Caki2 (cell line): ENCODE measurements around the gene NTM. TPM values are rescaled to one million over a fixed set of nuclear protein-coding genes. Genes with fewer than 3 reads are reported as not detected.

Source experiments
- DNase-seq: peaks from one replicate; pipeline ENCODE4 v3.0.0-alpha.2; 2015; ENCODE audit warnings: low read depth
- in situ Hi-C: cut with HindIII; loops from 2 replicates; pipeline ENCODE4 v1.10.0; 2016; ENCODE audit warnings: low sequenced_read_pairs, low pct_unique_long_range_greater_than_20kb, mixed read lengths
- total RNA-seq: library from RNA; depleted of rRNA; stranded (reverse); fragments of >200 nt; shearing (Covaris generic); gene quantifications from 2 replicates; pipeline ENCODE4 v1.2.3, GENCODE V29; 2014; ENCODE audit warnings: low replicate concordance

Gene NTM
- total RNA-seq, 1 experiment from 2014 or later = not detected

GRCh38 chr11:131928992-131929391 lies 558.6 kb downstream of the NTM start:
- in situ Hi-C loops = no loop called here
- DNase-seq = no peak

- DNase-seq = no peak
- in situ Hi-C loops = no loop called here
Observed at GRCh38 chr11:131932584-131933325, 562.3 kb downstream of the NTM start.

- in situ Hi-C loops = no loop called here
- no peak for DNase-seq
Observed at GRCh38 chr11:131934006-131934405, 563.6 kb downstream of the NTM start.

- DNase-seq = no peak
- in situ Hi-C loops = no loop called here
Observed at GRCh38 chr11:131938351-131938751, 567.9 kb downstream of the NTM start.

- in situ Hi-C loops = no loop called here
- no peak for DNase-seq
Observed at GRCh38 chr11:131940126-131940525, 569.7 kb downstream of the NTM start.

- in situ Hi-C loops = no loop called here
- DNase-seq = no peak
Observed at GRCh38 chr11:131942878-131943277, 572.5 kb downstream of the NTM start.

GRCh38 chr11:131943295-131943694 lies 572.9 kb downstream of the NTM start:
- in situ Hi-C loops = no loop called here

GRCh38 chr11:131944736-131945135 lies 574.3 kb downstream of the NTM start:
- DNase-seq = no peak
- in situ Hi-C loops = no loop called here

More at GRCh38 chr11:131943295-131943694, 572.9 kb downstream of the NTM start:
- DNase-seq = no peak

GRCh38 chr11:131945706-131946105 lies 575.3 kb downstream of the NTM start:
- DNase-seq = no peak
- in situ Hi-C loops = no loop called here

GRCh38 chr11:131947511-131947910 lies 577.1 kb downstream of the NTM start:
- no peak for DNase-seq

GRCh38 chr11:131951121-131951520 lies 580.7 kb downstream of the NTM start:
- DNase-seq = no peak
- in situ Hi-C loops = no loop called here

More at GRCh38 chr11:131947511-131947910, 577.1 kb downstream of the NTM start:
- in situ Hi-C loops = no loop called here

- no peak for DNase-seq
- in situ Hi-C loops = no loop called here
Observed at GRCh38 chr11:131954146-131954545, 583.7 kb downstream of the NTM start.

- no peak for DNase-seq
- in situ Hi-C loops = no loop called here
Observed at GRCh38 chr11:131955904-131956303, 585.5 kb downstream of the NTM start.

- in situ Hi-C loops = no loop called here
- DNase-seq = no peak
Observed at GRCh38 chr11:131957201-131957600, 586.8 kb downstream of the NTM start.

GRCh38 chr11:131957875-131958274 lies 587.5 kb downstream of the NTM start:
- no peak for DNase-seq
- in situ Hi-C loops = no loop called here

GRCh38 chr11:131962818-131963217 lies 592.4 kb downstream of the NTM start:
- no peak for DNase-seq
- in situ Hi-C loops = no loop called here

- no peak for DNase-seq
Observed at GRCh38 chr11:131964698-131965483, 594.5 kb downstream of the NTM start.

GRCh38 chr11:131965504-131965903 lies 595.1 kb downstream of the NTM start:
- in situ Hi-C loops = no loop called here
- DNase-seq = no peak

More at GRCh38 chr11:131964698-131965483, 594.5 kb downstream of the NTM start:
- in situ Hi-C loops = no loop called here

GRCh38 chr11:131966667-131967066 lies 596.3 kb downstream of the NTM start:
- no peak for DNase-seq
- in situ Hi-C loops = no loop called here
